Liver (tissue), 9 donors: ENCODE measurements around the gene CHTF18. TPM values are rescaled to one million over a fixed set of nuclear protein-coding genes. Genes with fewer than 3 reads are reported as not detected.

ENCODE experiments used
- DNase-seq: peaks from one replicate; pipeline ENCODE4 v3.0.0-alpha.2; 2017; ENCODE audit warnings: low spot score
- H3K27ac ChIP-seq, 2 donors: one replicate each; pipeline ENCODE4 v1.7.0; 2013; ENCODE audit warnings: inconsistent platforms in 2 of 2, low read length in 2 of 2, control low read depth in 1 of 2, low read depth in 1 of 2, mild to moderate bottlenecking in 1 of 2
- H3K27me3 ChIP-seq, 4 donors: one replicate each; pipeline versions ENCODE4 v1.6.1 to v1.7.0; 2013; ENCODE audit warnings: low read length in 3 of 4, inconsistent platforms in 1 of 4, mild to moderate bottlenecking in 1 of 4, moderate library complexity in 1 of 4; ENCODE audit not compliant: control insufficient read depth in 4 of 4, insufficient read depth in 4 of 4
- H3K36me3 ChIP-seq, 4 donors: one replicate each; pipeline versions ENCODE4 v1.6.1 to v1.7.0; 2013; ENCODE audit warnings: low read length in 3 of 4, mild to moderate bottlenecking in 3 of 4, low read depth in 1 of 4, moderate library complexity in 1 of 4; ENCODE audit not compliant: control insufficient read depth in 4 of 4, insufficient read depth in 3 of 4
- H3K4me1 ChIP-seq, 4 donors: one replicate each; pipeline versions ENCODE4 v1.6.1 to v1.7.0; 2013; ENCODE audit warnings: low read length in 3 of 4, mild to moderate bottlenecking in 3 of 4, moderate library complexity in 1 of 4; ENCODE audit not compliant: control insufficient read depth in 4 of 4, insufficient read depth in 4 of 4
- H3K4me3 ChIP-seq, 3 donors: one replicate each; pipeline versions ENCODE4 v1.6.1 to v1.7.0; 2013; ENCODE audit warnings: low read length in 3 of 3, control low read depth in 1 of 3, low read depth in 1 of 3, mild to moderate bottlenecking in 1 of 3
- H3K9ac ChIP-seq, 2 donors: one replicate each; pipeline ENCODE4 v1.7.0; 2013; ENCODE audit warnings: low read length in 2 of 2, mild to moderate bottlenecking in 2 of 2, moderate library complexity in 2 of 2, control low read depth in 1 of 2, low read depth in 1 of 2
- H3K9me3 ChIP-seq, 4 donors: one replicate each; pipeline versions ENCODE4 v1.6.1 to v1.7.0; 2013; ENCODE audit warnings: low read length in 3 of 4; ENCODE audit not compliant: control insufficient read depth in 4 of 4
- EGR1 ChIP-seq, 2 donors: IDR thresholded peaks; 2 replicates each; pipeline ENCODE4 v1.6.1; 2016 to 2018; ENCODE audit warnings: antibody characterized with exemption in 2 of 2, low read depth in 2 of 2
- FOXA1 ChIP-seq: IDR thresholded peaks from 2 replicates; pipeline ENCODE4 v1.6.1; 2016; ENCODE audit warnings: antibody characterized with exemption
- FOXA2 ChIP-seq: IDR thresholded peaks from 2 replicates; pipeline ENCODE4 v1.6.1; 2016; ENCODE audit warnings: antibody characterized with exemption
- GABPA ChIP-seq, 2 donors: IDR thresholded peaks in 1 of 2; conservative IDR thresholded peaks in 1 of 2; 2 replicates each; pipeline ENCODE4 v1.6.1; 2016; ENCODE audit warnings: antibody characterized with exemption in 2 of 2, mild to moderate bottlenecking in 1 of 2, moderate library complexity in 1 of 2
- HNF4A ChIP-seq, 2 donors: conservative IDR thresholded peaks; 2 replicates each; pipeline ENCODE4 v1.6.1; 2016; ENCODE audit warnings: antibody characterized with exemption in 2 of 2, mild to moderate bottlenecking in 2 of 2
- HNF4G ChIP-seq: IDR thresholded peaks from 2 replicates; pipeline ENCODE4 v1.6.1; 2016; ENCODE audit warnings: antibody characterized with exemption
- JUND ChIP-seq, 2 donors: IDR thresholded peaks; 2 replicates each; pipeline ENCODE4 v1.6.1; 2016; ENCODE audit warnings: antibody characterized with exemption in 2 of 2
- NR2F2 ChIP-seq: IDR thresholded peaks from 2 replicates; pipeline ENCODE4 v1.6.1; 2016; ENCODE audit warnings: antibody characterized with exemption
- RAD21 ChIP-seq, 2 donors: IDR thresholded peaks; 2 replicates each; pipeline ENCODE4 v1.6.1; 2016; ENCODE audit warnings: antibody characterized with exemption in 2 of 2, mild to moderate bottlenecking in 2 of 2
- RXRA ChIP-seq, 2 donors: IDR thresholded peaks; 2 replicates each; pipeline ENCODE4 v1.6.1; 2017 to 2018; ENCODE audit warnings: antibody characterized with exemption in 2 of 2, mild to moderate bottlenecking in 1 of 2
- SP1 ChIP-seq: IDR thresholded peaks from 2 replicates; pipeline ENCODE4 v1.6.1; 2018; ENCODE audit warnings: antibody characterized with exemption, mild to moderate bottlenecking
- TAF1 ChIP-seq: conservative IDR thresholded peaks from 2 replicates; pipeline ENCODE4 v1.6.1; 2016; ENCODE audit warnings: antibody characterized with exemption, mild to moderate bottlenecking
- YY1 ChIP-seq: IDR thresholded peaks from 2 replicates; pipeline ENCODE4 v1.6.1; 2016; ENCODE audit warnings: antibody characterized with exemption, mild to moderate bottlenecking
- WGBS: extraction: QIAGEN DNeasy Blood & Tissue Kit; methylation state at CpG from one replicate; pipeline ENCODE4 v1.1.7; 2013; 5-methylcytosine and 5-hydroxymethylcytosine counted together
- polyA plus RNA-seq, 2 donors: library from polyadenylated mRNA; stranded (reverse) in 1 of 2; unstranded in 1 of 2; fragments of 200-250 nt in 1 of 2; fragments of >200 nt in 1 of 2; fragmentation: Nextera tagmentation in 1 of 2; extraction: Ambion mirVana in 1 of 2; gene quantifications; one replicate each; pipeline versions ENCODE4 v1.2.1 to v1.2.3, GENCODE V29; 2013 to 2015
- total RNA-seq, 2 donors: library from RNA; depleted of rRNA; stranded (reverse); fragments of >200 nt; gene quantifications; one replicate each; pipeline ENCODE4 v1.2.3, GENCODE V29; 2014
- TF ChIP-seq, protein P1 (sequence below): IDR thresholded peaks from 2 replicates; pipeline ENCODE4 v1.6.1; 2016; ENCODE audit warnings: antibody characterized with exemption
- TF ChIP-seq, protein P2 (sequence below): IDR thresholded peaks from 2 replicates; pipeline ENCODE4 v1.6.1; 2016; ENCODE audit warnings: antibody characterized with exemption
- TF ChIP-seq, protein P3 (sequence below): IDR thresholded peaks from 2 replicates; pipeline ENCODE4 v1.6.1; 2016; ENCODE audit warnings: antibody characterized with exemption
- TF ChIP-seq, protein P4 (sequence below): fragments of 150-350 bp; IDR thresholded peaks from 2 replicates; pipeline ENCODE4 v1.5.1; 2017; ENCODE audit warnings: improper control_type of control experiment, low read depth, low read length; ENCODE audit not compliant: missing input control
- TF ChIP-seq, protein P5 (sequence below): IDR thresholded peaks from 2 replicates; pipeline ENCODE4 v1.6.1; 2016; ENCODE audit warnings: antibody characterized with exemption, mild to moderate bottlenecking
- donor health status: healthy.
- donor health status: healthy.
- donor health status: healthy.
- donor health status: healthy.
- donor health status: healthy.

CHTF18 gene
- total and polyA plus RNA-seq, 4 donors: 1.7 to 15.6 (median 3.9) TPM

DNA sequence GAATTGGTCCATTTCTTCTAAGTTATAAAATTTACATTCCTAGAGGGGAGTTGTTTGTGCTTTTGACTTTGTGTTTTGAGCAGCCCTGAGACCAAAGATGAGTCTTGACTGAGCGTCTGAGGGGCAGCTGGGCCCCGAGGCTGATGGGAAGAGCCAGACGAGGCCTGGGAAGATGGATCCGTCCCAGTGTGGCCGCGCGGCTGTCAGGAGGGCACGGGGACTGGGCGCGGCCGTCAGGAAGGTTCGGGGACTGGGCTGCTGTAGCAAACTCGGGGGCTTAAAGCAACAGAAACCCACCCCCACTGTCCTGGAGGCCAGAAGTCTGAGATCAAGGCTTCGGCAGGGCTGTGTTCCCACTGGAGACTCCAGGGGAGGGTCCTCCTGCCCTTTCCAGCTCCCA is 50.3 kb downstream of the CHTF18 start (continued):
- TF ChIP-seq HNF4G (no peak), YY1 (no peak), NR2F2 (no peak), TAF1 (no peak), FOXA1 (no peak), HNF4A (conservative IDR thresholded peaks at IDR 0.05) (no peak), JUND (IDR thresholded peaks at IDR 0.05) (no peak), FOXA2 (no peak), EGR1 (IDR thresholded peaks at IDR 0.05; ENCODE audit: low read depth in 2 of 2) (no peak)
- TF ChIP-seq, protein P1, sequence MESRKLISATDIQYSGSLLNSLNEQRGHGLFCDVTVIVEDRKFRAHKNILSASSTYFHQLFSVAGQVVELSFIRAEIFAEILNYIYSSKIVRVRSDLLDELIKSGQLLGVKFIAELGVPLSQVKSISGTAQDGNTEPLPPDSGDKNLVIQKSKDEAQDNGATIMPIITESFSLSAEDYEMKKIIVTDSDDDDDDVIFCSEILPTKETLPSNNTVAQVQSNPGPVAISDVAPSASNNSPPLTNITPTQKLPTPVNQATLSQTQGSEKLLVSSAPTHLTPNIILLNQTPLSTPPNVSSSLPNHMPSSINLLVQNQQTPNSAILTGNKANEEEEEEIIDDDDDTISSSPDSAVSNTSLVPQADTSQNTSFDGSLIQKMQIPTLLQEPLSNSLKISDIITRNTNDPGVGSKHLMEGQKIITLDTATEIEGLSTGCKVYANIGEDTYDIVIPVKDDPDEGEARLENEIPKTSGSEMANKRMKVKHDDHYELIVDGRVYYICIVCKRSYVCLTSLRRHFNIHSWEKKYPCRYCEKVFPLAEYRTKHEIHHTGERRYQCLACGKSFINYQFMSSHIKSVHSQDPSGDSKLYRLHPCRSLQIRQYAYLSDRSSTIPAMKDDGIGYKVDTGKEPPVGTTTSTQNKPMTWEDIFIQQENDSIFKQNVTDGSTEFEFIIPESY: no peak

DNA sequence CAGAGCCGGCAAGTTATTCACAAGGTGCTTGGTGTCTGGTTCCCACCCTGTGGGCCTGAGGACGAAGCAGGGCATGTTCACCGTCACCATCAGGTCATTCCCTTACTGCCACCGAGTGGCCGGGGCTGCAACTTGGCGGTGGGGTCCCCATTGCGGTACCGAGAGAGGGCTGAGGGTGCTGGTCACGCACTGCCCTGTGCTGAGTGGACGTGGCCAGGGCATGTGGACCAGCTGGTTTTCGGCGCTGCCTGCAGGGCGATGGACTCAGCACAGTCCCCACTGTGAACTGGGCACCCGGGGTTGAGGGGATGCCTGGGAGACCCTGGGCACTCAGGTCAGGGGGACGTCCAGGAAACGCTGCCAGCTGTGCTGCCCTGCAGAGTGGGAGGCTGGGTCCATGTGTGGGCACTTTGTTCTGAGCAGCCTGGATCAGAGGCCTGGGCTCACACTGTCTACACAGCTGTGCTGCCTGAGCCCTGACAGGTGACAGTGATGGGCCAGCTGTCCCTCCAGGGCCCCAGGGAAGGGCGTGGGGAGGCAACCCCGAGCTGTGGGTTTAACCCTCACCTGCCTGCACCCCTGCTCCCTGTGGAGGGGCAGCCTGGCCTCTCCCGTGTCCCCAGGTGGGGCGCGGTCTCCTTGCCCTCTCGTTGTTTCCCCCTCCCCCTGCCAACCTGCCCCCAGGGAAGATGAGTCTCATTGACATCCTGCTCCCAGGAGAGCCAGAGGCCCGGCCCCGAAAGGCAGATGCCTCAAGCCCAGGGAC is 51.4 kb downstream of the CHTF18 start:
- no peaks in the 10 kb centered on the region for H3K4me1 ChIP-seq
- H3K9ac ChIP-seq: no peak overlapping the region
- peaks cover 0 to 13% (median 10%) of the 10 kb centered on the region in 4 donors for H3K9me3 ChIP-seq
- H3K27ac ChIP-seq: no peak overlapping the region
- no peaks in the 10 kb centered on the region for H3K36me3 ChIP-seq
- DNase-seq: no peak
- no peaks in the 10 kb centered on the region for H3K27me3 ChIP-seq
- TF ChIP-seq NR2F2 (no peak), JUND (IDR thresholded peaks at IDR 0.05) (no peak), SP1 (no peak), HNF4G (no peak), RXRA (IDR thresholded peaks at IDR 0.05) (no peak), TAF1 (no peak), YY1 (no peak), RAD21 (IDR thresholded peaks at IDR 0.05) (no peak), FOXA1 (no peak), HNF4A (conservative IDR thresholded peaks at IDR 0.05) (no peak), GABPA (IDR thresholded peaks at IDR 0.05 in 1 of 2, conservative IDR thresholded peaks at IDR 0.05 in 1 of 2) (no peak)
- TF ChIP-seq, protein P2, sequence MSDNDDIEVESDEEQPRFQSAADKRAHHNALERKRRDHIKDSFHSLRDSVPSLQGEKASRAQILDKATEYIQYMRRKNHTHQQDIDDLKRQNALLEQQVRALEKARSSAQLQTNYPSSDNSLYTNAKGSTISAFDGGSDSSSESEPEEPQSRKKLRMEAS: no peak
- TF ChIP-seq, protein P3, sequence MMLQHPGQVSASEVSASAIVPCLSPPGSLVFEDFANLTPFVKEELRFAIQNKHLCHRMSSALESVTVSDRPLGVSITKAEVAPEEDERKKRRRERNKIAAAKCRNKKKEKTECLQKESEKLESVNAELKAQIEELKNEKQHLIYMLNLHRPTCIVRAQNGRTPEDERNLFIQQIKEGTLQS: no peak
- TF ChIP-seq, protein P4, sequence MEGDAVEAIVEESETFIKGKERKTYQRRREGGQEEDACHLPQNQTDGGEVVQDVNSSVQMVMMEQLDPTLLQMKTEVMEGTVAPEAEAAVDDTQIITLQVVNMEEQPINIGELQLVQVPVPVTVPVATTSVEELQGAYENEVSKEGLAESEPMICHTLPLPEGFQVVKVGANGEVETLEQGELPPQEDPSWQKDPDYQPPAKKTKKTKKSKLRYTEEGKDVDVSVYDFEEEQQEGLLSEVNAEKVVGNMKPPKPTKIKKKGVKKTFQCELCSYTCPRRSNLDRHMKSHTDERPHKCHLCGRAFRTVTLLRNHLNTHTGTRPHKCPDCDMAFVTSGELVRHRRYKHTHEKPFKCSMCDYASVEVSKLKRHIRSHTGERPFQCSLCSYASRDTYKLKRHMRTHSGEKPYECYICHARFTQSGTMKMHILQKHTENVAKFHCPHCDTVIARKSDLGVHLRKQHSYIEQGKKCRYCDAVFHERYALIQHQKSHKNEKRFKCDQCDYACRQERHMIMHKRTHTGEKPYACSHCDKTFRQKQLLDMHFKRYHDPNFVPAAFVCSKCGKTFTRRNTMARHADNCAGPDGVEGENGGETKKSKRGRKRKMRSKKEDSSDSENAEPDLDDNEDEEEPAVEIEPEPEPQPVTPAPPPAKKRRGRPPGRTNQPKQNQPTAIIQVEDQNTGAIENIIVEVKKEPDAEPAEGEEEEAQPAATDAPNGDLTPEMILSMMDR: no peak
- TF ChIP-seq, protein P5, sequence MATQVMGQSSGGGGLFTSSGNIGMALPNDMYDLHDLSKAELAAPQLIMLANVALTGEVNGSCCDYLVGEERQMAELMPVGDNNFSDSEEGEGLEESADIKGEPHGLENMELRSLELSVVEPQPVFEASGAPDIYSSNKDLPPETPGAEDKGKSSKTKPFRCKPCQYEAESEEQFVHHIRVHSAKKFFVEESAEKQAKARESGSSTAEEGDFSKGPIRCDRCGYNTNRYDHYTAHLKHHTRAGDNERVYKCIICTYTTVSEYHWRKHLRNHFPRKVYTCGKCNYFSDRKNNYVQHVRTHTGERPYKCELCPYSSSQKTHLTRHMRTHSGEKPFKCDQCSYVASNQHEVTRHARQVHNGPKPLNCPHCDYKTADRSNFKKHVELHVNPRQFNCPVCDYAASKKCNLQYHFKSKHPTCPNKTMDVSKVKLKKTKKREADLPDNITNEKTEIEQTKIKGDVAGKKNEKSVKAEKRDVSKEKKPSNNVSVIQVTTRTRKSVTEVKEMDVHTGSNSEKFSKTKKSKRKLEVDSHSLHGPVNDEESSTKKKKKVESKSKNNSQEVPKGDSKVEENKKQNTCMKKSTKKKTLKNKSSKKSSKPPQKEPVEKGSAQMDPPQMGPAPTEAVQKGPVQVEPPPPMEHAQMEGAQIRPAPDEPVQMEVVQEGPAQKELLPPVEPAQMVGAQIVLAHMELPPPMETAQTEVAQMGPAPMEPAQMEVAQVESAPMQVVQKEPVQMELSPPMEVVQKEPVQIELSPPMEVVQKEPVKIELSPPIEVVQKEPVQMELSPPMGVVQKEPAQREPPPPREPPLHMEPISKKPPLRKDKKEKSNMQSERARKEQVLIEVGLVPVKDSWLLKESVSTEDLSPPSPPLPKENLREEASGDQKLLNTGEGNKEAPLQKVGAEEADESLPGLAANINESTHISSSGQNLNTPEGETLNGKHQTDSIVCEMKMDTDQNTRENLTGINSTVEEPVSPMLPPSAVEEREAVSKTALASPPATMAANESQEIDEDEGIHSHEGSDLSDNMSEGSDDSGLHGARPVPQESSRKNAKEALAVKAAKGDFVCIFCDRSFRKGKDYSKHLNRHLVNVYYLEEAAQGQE: no peak
- H3K4me3 ChIP-seq: no peak overlapping the region
- WGBS: 73% methylated on average over 24 of the region's 24 CpGs
